ENCODE data around the gene CASKIN1.
"Not testable (repeated sequence)": the region's sequence is repeated elsewhere in the genome, so short reads cannot be mapped to it uniquely, and the experiment has no call there.

The CASKIN1 gene

GRCh38 chr16:2196162-2196980, at the start of gene CASKIN1:
TSS of gene CASKIN1 (minus strand) at chr16:2196605. CDS start at chr16:2196432, 173 bp downstream.
- no peak for DNase-seq

GRCh38 chr16:2244926-2245795, 48.8 kb upstream of the CASKIN1 start:
- DNase-seq: no peak

DNA sequence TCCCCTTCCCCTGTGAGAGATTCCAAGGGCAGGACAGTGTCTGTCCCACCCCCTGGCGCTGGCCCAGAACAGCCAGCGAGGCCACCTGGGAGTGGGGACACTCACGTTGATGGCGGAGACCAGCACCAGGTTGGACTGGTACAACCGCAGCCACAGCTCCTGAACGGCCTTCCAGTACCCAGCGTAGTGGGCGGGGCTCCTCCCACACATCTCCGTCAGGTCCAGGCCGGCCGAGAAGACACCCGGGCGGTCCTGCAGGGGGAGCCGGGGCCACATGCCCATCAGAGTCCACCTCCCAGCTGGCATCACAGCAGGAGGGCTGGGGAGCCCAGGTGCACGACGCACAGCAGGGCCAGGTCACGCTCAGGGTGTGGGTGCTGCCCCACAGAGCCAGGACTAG, 47.9 kb upstream of the CASKIN1 start:
- DNase-seq: no peak

GRCh38 chr16:2243781-2244180, 47.4 kb upstream of the CASKIN1 start:
- DNase-seq: no peak

- DNase-seq: no peak
These were observed 46.7 kb upstream of the CASKIN1 start for GRCh38 chr16:2243031-2243528.

GRCh38 chr16:2242598-2242997, 46.2 kb upstream of the CASKIN1 start:
- no peak for DNase-seq

DNA sequence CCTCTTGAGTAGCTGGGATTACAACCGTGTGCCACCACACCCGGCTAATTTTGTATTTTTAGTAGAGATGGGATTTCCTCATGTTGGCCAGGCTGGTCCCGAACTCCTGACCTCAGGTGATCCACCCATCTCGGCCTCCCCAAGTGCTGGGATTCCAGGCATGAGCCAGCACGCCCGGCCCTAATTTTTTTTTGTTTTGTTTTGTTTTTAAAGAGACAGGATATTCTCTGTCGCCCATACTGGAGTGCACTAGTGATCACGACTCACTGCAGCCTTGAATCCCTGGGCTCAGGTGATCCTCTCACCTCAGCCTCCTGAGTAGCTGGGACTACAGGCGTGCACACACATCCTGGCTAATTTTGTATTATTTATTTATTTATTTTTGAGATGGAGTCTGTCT, 43.9 kb upstream of the CASKIN1 start:
- not testable (repeated sequence) for DNase-seq

- no peak for DNase-seq
These were observed 42.7 kb upstream of the CASKIN1 start for GRCh38 chr16:2238838-2239675.

- no peak for DNase-seq
These were observed 41.9 kb upstream of the CASKIN1 start for GRCh38 chr16:2238150-2238837.

- DNase-seq: no peak
These were observed 41.2 kb upstream of the CASKIN1 start for GRCh38 chr16:2237493-2238149.

- no peak for DNase-seq
These were observed 40.7 kb upstream of the CASKIN1 start for GRCh38 chr16:2237102-2237482.

- DNase-seq: no peak
These were observed 40.1 kb upstream of the CASKIN1 start, which contains the start of gene DNASE1L2 for GRCh38 chr16:2236337-2237101. TSS of gene DNASE1L2 (plus strand) at chr16:2236444. CDS start at chr16:2236817, 373 bp downstream.

DNA sequence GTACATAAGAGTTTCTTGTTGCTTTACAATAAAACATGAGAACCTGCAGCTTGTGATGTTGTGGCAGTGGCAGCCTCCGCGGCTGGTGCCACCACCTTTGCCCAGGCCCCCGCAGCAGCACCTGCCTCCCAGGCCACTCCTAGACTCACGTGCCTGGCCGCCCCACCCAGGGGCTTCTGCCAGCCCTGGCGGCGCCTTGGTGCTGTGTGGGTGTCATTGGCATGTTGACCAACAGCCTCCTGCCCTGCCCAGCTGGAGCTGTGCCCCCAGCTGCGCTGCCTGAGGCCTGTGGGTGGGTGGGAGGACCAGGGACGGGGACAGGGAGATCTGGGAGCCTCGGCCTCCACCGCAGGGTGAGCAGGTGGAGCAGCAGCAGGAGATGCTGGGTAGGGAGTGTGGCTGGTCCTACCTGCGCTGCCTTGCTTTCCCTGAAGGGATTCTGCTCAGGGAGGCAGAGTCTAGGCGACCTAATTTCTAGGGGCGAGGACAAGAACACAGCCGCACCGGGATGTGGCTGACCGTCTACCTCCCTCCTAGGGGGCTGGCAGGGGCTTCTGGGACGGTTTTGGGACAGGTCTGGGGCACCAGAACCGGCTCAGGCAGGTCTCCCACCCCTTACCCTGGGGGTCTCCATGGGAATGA, 39.4 kb upstream of the CASKIN1 start:
- no peak for DNase-seq

GRCh38 chr16:2235234-2235651, 38.8 kb upstream of the CASKIN1 start:
- no peak for DNase-seq

- no peak for DNase-seq
These were observed 38.4 kb upstream of the CASKIN1 start for GRCh38 chr16:2234813-2235170.

DNA sequence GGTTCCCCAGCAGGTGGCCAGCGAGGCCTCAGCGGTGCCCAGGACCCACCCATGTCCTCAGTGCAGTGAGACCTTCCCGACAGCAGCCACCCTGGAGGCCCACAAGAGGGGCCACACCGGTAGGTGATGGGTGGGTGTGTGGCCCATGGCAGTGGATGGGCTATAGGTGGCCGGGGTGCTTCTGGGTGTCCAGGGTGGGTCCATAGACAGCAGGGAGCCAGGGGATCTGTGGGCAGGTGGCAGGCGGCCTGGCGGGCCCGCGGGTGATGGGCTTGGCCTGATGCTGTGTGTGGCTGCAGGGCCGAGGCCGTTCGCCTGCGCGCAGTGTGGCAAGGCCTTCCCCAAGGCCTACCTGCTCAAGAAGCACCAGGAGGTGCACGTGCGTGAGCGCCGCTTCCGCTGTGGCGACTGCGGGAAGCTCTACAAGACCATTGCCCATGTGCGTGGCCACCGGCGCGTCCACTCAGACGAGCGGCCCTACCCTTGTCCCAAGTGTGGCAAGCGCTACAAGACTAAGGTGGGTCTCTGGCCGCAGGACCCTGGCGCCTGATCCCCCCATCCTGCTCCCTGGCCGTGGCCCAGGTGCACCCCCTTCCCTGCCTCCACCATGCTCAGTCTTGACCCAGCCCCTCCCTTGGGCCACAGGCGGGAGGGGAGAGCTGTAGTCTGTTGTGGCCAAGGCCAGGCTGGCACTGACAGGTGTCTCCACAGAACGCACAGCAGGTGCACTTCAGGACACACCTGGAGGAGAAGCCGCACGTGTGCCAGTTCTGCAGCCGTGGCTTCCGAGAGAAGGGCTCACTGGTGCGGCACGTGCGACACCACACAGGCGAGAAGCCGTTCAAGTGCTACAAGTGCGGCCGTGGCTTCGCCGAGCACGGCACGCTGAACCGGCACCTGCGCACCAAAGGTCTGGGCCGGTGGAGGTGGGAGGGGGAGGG, 37.7 kb upstream of the CASKIN1 start:
- DNase-seq: no peak

DNA sequence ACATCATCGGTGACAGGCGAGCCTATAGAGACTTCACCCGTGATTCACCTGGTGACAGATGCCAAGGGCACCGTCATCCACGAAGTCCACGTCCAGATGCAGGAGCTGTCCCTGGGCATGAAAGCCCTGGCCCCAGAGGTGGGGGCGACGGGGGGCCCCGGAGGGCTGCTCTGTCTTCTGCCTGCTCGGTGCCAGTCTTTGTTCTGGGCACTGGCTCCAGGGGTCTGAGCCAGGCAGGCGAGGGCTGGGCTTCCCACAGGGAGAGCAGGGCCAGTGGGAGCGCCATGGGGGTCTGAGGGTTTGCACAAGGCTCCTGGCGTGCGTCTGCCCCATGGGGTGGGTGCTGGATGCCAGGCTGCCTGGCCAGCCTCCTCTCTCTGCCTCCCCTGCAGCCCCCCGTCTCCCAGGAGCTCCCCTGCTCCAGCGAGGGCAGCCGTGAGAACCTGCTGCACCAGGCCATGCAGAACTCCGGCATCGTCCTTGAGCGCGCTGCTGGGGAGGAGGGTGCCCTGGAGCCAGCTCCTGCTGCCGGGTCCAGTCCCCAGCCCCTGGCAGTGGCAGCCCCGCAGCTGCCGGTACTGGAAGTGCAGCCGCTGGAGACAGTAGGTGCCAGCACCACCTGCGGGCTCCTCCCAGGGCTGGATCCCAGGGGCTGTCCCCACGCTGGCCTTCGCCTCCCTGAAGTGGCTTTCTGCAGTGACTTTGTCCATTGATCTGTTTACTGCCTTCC, 36.8 kb upstream of the CASKIN1 start:
- DNase-seq: no peak
